HG02938 (cell line): ENCODE results near the gene GTF2F1.
"Not testable (repeated sequence)": the region's sequence is repeated elsewhere in the genome, so short reads cannot be mapped to it uniquely, and the experiment has no call there.

Source experiments
- ATAC-seq: cut with Tn5 transposase; IDR thresholded peaks from one replicate; pipeline ENCODE4 v1.9.1; 2021; ENCODE audit warnings: mild to moderate bottlenecking, moderate library complexity; ENCODE audit not compliant: unreplicated experiment

The GTF2F1 gene, protein sequence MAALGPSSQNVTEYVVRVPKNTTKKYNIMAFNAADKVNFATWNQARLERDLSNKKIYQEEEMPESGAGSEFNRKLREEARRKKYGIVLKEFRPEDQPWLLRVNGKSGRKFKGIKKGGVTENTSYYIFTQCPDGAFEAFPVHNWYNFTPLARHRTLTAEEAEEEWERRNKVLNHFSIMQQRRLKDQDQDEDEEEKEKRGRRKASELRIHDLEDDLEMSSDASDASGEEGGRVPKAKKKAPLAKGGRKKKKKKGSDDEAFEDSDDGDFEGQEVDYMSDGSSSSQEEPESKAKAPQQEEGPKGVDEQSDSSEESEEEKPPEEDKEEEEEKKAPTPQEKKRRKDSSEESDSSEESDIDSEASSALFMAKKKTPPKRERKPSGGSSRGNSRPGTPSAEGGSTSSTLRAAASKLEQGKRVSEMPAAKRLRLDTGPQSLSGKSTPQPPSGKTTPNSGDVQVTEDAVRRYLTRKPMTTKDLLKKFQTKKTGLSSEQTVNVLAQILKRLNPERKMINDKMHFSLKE

DNA sequence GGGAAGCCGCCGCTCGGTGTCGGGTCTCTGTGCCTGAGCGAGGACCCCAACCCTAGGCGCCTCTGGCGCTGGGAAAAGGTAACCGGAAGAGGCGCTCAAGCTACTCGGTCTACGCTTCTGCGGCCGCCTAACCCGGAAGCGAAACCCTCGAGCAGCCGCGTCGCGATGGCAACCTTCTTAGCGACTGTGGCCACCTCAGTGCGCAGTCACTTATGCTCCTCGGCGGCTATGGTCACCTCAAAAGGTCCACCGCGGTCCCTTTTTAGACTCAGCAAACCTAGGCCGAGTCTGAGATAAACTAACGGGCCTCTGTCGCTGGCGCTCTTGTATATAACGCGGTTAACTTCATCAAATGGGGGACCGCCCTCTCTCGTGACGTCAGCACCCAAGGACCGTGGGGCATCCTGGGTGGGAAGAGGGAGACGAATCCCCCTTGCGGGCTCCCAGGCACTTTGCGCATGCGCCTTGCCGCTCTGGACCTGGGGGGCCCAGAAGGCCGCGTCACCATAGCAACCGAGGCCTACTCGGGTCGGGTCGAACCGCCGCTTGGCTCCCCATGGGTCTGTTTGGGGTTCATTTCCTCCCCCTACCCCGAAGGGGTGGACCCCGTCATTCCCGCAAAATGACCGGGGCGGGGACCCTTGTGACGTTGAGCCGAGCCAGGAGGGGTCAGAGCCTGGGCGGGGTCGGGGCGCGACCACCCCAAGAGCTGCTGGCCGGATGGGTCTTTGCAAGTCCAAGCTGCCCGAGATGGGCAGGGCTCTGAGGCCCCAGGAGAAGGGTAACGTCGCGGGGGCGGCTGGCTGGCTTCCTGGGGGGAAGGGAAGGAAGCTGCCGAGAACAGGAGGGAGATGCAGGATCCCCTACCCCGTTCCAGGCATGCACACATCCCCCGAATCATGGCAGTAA is at the start of gene GTF2F1:
TSS of gene GTF2F1 (minus strand) at position 91 of the 909 bp plus-strand sequence. CDS start 169 bp downstream, outside the sequence.
- ATAC-seq: peak; percentile 75

DNA sequence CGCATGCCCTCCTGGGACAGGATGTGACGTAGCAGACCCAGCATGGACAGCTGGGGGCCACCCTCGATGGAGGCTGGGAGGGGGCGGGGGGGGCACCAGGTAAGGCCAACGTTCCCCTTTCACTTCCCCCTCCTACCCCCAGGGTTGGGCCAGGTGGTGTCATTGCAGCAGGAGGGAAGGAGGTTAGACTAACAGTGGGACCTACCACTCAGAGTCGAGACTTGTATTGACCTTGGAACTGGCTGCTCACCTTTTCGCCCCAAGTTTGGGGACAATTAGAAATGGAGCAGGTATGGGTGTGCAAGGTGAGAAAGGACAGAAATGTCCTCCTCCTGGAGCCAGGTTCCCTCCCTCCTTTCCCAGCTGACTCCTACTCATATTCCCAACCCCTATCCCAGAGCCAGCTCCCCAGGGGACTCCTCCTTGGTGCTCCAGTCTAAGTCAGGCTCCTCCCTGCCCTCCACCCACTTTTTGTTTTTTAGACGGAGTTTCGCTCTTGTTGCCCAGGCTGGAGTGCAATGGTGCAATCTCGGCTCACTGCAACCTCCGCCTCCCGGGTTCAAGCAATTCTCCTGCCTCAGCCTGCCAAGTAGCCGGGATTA is 49.2 kb upstream of the GTF2F1 start:
- ATAC-seq: no peak

DNA sequence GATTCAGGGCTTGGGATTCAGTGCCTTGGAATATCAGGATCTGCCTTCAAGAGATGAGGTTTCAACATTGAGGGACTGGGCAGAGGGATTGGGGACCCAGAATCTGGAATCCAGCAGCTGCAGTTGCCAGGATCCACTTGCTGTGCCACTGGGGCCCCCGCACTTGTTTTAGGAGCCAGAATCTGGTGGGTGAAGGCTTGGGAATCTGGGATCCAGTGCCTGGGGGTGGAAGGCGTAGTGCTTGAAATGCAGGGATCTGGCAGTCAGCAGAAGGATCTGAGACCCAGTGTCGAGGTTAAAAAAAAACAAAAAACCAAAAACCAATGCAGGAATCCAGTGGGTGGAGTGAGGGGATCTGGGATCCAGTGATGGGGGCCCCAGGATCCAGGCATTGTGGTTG is 47.9 kb upstream of the GTF2F1 start:
- no peak for ATAC-seq

DNA sequence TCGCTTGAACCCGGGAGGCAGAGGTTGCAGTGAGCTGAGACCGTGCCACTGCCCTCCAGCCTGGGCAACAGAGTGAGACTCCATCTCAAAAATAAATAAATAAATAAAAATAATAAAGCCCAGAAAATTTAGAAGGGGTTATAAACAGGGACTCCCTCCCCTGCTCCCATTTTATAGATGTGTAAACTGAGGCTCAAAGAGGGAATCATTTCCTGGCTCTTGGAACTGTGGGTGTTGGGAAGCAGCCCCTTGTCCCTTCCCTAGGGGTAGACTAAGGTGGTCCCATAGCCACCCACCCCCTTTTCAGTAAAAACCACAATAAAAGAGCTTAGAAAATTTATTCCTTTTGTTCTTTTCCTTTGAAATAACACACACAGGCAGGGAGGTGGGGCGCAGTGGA is 46.8 kb upstream of the GTF2F1 start:
- no peak for ATAC-seq

DNA sequence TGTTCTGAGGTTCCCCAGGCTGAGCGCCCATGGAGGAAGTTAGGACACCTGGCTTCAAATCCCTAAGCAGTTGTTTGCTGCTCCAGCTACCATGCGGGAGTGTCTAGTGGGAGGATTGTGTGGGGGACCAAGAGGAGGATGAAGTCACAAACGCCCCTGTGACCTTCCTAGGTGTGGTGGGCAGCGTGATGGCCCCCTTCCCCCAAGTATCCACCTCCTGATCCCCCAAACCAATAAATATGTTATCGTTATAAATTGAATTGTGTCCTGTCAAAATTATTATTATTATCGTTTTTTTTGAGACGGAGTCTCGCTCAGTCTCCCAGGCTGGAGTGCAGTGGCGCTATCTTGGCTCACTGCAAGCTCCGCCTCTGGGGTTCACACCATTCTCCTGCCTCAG is 40.7 kb upstream of the GTF2F1 start, which contains the start of gene SLC25A41:
TSS of gene SLC25A41 (minus strand) at position 101 of the 400 bp plus-strand sequence. CDS start at position 31, 70 bp downstream.
- no peak for ATAC-seq

DNA sequence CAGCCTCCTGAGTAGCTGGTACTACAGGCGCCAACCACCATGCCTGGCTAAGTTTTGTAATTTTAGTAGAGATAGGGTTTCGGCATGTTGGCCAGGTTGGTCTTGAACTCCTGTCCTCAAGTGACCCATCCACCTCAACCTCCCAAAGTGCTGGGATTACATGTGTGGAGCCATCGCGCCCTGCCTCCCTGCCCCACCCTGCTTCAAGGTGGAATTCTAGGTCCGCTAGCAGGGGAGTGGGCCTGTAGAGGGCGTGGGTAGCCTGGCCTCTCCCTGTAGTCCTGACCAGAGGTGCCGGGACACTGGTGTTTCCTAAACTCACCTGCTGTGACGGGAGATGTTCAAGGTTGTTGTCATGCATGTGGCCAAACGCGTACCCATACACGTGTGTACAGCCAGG is 40.2 kb upstream of the GTF2F1 start:
- no peak for ATAC-seq

DNA sequence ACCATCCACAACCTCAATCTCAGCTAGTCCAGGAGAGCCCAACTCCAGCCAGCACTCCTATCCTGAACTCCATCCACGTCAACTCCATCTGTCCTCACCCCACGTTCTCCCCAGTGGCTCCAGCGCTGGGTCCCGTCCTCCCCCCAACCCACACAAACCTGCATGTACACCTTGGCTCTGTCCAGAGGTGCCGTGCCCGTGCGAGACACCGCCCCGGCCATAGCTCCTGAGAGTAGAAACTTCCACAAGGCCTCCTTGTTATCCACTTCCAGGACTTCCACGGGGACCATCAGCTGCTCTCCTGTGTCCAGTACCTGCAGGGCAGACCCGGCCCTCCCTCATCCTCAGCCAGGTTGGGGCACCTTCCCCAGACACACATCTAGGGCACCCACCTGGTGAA is 38.9 kb upstream of the GTF2F1 start:
- ATAC-seq: no peak

DNA sequence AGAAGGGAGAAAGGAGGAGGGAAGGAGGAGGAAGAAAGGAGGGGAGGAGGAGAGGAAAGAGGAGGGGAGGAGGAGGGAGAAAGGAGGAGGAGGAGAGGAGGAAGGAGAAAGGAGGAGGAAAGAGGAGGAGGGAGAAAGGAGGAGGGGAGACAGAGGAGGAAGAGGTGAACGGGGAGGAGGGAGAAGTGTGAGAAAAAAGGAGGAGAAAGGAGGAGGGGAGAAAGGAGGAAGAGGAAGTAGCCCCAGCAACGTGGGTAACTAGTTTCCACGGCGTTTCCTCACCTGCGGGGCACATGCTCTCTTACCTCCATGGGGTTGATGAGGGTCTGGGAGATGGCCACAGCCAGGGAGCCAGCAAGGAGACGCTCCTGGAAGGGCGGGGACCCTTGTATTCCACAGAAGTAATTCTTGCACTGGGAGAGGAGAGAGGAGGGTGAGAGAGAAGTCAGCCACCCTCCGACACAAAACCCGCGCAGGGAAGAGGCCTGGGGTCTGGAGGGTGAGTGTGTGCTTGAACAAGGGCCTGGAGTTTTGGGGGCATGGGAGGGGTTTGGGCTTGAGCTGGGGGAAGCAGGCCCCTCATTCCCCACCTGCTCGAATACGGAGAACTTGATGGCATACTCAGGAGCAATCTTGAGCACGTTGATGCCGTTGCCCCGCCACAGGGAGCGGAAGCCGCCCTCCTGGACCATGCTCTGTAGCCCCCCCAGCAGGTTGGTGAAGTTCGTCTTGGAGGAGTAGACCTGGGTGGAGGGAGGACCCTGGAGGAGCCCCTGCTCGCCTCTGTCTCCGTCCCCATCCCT is 36.7 kb upstream of the GTF2F1 start:
- no peak for ATAC-seq

DNA sequence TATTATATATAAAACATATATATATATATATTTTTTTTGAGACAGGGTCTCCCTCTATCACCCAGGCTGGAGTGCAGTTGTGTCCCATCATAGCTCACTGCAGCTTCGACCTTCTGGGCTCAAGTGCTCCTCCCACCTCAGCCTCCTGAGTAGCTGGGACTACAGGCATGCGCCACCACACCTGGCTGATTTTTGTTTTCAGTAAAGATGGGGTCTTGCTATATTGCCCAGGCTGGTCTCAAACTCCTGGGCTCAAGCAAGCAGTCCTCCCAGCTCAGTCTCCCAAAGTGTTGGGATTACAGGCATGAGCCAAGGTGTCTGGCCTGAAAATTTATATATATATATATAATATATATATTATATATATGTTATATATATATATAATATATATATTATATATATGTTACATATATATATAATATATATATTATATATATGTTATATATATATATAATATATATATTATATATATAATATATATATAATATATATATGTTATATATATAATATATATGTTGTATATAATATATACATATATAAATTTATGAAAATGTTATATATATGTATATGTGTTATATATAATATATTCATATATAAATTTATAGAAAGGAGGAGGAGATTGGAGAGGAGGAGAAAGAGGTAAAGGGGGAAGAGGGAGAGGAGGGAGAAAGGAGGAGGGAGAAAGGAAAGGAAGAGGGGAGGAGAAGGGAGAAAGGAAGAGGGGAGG is 35.9 kb upstream of the GTF2F1 start:
- not testable (repeated sequence) for ATAC-seq

DNA sequence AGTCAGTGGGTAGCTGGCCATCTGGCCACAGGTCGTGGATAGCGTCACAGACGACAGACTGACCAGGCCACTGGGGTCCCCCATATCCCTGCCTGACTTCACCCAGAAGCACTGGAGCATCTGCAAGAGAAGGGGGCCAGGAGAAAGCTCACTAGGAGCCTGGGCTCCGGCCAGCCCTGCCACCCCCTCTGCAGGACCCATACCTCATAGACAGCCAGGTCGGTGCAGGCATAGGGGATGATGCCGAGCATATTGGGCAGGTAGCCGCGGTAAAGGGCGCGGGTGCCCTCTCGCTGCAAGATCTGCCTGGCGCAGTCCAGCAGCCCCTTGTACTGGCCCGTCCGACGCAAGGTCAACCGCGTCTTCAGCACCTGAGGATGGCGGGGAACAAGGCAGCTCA is 34.2 kb upstream of the GTF2F1 start:
- ATAC-seq: no peak

DNA sequence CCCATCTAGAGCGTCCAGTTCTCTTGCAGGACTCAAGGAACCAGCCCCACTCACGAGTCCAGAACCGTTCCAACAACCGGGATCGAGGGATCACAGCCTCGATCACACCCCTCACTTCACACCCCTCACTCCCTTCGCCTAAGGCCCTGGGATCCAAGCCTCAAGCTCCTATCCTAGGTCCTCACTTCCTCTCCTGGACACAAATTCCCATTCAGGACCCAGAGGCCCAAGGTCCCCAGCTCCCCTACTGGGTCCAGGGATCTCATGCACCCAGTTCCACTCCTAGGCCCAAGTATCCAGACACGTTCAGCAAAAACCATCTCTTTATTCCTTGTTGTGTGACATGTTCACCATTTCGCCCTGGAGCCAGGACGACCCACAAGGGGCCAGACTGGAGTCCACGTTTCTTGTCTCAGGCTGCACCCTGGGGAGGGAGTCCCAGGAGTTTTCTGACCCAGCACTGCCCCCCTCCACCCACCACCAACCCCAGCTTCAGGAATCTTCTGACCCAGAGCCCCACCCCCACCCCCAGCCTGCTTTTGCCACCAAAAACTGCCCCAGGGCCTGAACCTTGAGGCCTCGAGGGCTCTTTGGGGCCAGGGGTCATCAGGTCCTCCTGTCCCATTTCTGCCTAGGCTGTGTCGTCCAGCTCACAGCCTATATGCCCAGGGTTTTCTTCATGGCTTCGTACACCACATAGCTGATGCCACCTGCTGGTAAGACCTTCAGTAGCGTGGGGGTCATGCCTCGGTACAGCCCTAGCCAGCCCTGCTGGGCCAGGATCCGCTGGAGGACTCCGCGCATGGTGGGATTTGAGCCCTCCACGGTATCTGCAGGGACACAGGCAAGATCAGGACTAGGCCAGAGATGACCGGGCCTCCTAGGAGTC is 33.0 kb upstream of the GTF2F1 start:
- ATAC-seq: no peak

DNA sequence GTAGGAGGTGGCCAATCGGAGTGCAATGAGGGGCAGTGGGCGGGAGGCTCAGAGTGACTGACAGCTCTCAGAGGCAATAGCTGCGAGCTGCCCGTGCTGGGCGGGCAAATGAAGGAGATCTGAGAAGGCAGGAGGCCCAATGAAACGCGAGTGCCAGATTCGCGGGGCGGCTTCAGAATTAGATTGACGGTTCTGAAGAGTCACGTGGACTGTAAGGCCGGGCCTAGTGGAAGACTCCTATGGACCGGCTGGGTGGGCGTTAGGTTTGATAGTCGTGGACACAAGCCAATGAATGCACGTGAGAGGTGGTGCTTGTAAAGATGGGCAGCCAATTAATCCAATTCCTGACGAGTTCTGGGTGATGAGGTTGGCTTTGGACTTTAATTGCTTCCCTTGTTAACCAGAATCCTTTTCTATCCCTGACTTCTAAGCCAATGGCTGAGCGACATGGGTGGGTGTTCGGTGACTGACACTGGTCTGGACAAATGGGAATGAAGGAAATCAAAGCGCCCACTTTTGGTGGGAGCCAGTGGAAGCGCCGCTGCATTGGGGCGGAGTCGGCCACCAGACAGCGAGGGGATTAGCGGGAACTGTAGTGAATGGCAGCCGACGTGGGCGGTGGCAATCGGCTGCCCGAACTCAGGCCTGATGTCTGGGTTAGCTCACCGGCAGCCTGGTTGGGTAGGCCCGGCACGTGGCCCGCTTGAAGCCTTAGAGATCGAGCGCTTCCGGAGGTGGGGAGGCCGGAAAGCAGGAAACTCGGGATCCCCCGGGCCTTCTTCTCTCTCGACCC is 32.2 kb upstream of the GTF2F1 start:
- peak; percentile 85 for ATAC-seq

DNA sequence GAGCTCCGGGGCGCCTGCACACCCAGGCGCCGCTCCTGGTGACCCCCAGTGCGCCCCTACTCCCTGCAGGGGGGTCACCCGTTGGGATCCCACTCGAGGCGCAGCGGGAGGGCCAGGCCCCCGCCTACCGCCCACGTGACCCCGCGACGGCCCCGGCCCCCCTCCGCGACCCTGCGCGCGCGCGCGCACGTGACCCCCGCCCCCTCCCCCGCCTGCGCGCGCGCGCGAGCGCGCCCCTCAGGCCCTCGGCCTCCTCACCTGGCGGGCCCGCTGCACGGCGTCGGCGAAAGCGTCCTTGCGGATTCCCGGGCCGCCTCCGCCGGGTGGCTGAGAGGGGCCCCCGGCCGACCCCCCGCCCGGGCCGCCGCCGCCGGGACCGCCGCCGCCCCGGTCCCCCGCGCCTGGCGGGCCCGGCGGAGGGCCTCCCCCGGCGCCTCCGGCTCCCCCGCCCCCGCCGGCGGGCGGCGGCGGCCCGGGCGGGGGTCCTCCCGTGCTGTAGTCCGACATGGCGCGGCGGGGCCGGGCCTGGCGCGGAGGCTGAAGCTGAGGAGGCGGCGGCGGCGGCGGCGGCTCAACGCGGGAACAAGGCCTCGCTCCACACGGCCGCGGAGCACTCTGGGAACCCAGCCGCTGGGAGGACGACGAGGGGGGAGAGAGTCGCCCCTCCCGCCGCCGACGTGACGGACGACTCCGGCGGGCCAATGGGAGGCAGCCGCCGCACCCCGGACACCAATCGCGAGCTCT is 31.4 kb upstream of the GTF2F1 start, which contains the start of gene KHSRP:
TSS of gene KHSRP (minus strand) at position 617 of the 744 bp plus-strand sequence. CDS start at position 507, 110 bp downstream.
- ATAC-seq: no peak

DNA sequence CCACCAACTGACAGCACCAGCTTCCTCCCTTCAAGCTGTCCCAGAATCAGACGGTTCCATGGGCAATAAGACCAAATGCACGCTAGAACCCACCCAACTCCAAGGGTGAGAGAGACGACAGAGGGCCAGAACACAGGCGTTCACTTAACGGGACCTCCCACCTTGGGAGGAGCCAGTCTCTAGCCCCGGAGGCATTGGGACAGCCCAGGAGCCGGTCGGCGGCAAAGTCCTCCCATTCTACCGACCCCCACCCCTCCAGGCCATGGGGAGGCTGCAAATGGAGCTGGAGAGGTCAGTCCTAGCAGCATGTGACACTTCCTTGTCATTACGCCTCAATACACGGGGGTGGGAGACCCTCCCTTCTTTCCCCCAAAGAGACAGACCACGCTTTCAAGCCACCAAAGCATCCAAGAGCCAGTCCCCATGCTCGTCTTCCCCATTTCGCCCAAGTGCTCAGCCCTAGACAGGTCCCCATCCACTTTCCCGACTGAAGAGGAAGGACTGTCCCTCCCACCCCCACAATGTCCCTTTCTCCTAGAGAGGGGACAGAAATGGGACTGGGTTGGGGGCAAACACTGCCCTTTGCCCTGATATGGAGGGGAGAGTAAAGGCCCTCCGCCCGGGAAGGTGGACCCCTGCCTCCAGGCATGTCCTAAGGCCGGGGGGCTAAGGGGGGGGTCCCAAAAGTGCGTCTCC is 30.7 kb upstream of the GTF2F1 start:
- no peak for ATAC-seq

DNA sequence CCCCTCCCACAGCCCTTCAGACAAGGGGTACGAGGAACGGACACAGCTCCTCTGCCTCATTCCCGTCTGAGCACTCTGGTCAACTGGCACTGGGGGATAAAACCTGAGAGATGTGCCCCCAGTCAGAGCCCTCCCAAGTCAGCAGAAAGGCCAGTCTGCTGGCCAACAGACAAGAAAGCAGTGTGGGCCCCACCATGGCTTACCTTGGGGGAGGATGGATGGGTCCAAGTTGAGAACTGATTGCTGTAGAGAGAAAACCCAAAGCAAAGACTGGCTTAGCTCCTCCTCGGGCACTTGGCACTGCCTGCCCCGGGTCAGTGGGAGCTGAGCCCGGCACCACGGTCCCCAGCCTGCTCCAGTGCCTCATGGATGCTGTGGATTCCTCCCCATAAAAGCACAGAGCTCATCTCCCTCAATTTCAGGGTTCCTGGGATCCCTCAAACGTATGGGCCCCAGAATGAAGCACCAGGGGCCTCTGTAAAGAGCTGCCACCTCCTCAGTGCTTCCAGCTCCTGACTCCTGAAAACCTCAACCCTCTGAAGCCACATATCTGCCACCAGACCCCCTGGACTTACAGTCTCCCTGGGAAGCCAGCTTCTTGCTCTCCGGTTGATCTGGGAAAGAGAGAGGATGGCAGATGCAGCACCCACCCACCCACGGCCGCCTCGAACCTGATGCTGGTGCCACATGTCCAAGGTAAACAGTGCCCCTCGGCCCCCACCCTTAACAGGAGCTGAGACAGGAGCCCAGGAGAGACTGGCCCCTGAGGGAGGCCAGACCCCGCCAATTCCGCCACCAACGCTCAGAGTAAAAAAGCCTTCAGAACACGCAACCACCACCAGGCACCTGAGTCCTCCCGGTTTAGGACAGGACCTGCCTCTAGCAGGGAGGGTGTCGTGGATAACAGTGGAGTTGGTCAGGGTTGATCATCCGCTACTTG is 28.4 kb upstream of the GTF2F1 start:
- no peak for ATAC-seq
